ENCODE results near the gene PFN2.
A peak's percentile ranks its signal among the peaks of the same experiment; 100 is the strongest.

GRCh38 chr3:149936812-149937230 lies 33.9 kb downstream of the PFN2 start:
- TF ChIP-seq, protein P1, sequence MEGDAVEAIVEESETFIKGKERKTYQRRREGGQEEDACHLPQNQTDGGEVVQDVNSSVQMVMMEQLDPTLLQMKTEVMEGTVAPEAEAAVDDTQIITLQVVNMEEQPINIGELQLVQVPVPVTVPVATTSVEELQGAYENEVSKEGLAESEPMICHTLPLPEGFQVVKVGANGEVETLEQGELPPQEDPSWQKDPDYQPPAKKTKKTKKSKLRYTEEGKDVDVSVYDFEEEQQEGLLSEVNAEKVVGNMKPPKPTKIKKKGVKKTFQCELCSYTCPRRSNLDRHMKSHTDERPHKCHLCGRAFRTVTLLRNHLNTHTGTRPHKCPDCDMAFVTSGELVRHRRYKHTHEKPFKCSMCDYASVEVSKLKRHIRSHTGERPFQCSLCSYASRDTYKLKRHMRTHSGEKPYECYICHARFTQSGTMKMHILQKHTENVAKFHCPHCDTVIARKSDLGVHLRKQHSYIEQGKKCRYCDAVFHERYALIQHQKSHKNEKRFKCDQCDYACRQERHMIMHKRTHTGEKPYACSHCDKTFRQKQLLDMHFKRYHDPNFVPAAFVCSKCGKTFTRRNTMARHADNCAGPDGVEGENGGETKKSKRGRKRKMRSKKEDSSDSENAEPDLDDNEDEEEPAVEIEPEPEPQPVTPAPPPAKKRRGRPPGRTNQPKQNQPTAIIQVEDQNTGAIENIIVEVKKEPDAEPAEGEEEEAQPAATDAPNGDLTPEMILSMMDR (IDR thresholded peaks at IDR 0.05): peak; percentile 74
- TF ChIP-seq EZH2 (IDR thresholded peaks at IDR 0.05; ENCODE audit: borderline replicate concordance, insufficient read depth, low read depth, low read length, poor library complexity, severe bottlenecking): no peak

All from B cell (primary cell).